GM13977 (cell line): ENCODE data around the gene GTF3C2.

ENCODE experiments used
- DNase-seq: peaks from one replicate; pipeline ENCODE4 v3.0.0; 2012; ENCODE audit warnings: low spot score
- CTCF ChIP-seq: IDR thresholded peaks from 2 replicates; pipeline ENCODE4 v1.5.1; 2012; ENCODE audit warnings: mild to moderate bottlenecking, control low read depth; ENCODE audit not compliant: insufficient read depth; ENCODE audit errors: extremely low read depth, missing control alignments
- in situ Hi-C: fragments of 300-500 bp; cut with MboI; formaldehyde crosslinking; loops from one replicate; pipeline ENCODE4 v1.12.0; 2022; ENCODE audit warnings: low sequenced_read_pairs, low pct_unique_long_range_greater_than_20kb, mixed read lengths, inconsistent platforms; ENCODE audit not compliant: unreplicated experiment

Gene GTF3C2

GRCh38 chr2:27381577-27382181 lies 25.1 kb upstream of the GTF3C2 start:
- in situ Hi-C loops, result no loop called here
- TF ChIP-seq CTCF, result no peak
- DNase-seq, result no peak

GRCh38 chr2:27380626-27381545 lies 24.3 kb upstream of the GTF3C2 start, which contains the start of gene ZNF513:
Gene ZNF513 (minus strand): TSS chr2:27380734. CDS start chr2:27380526, 208 bp downstream.
- no peak for TF ChIP-seq CTCF
- peak; percentile 94 for DNase-seq
- in situ Hi-C loops, result no loop called here

- peak; percentile 45 for DNase-seq
- in situ Hi-C loops, result no loop called here
- no peak for TF ChIP-seq CTCF
Observed at GRCh38 chr2:27379836-27380625, 23.5 kb upstream of the GTF3C2 start.

- TF ChIP-seq CTCF, result no peak
- no peak for DNase-seq
- in situ Hi-C loops, result no loop called here
Observed at GRCh38 chr2:27379383-27379835, 22.8 kb upstream of the GTF3C2 start.

- in situ Hi-C loops, result no loop called here
- TF ChIP-seq CTCF, result no peak
- no peak for DNase-seq
Observed at GRCh38 chr2:27378809-27379290, 22.3 kb upstream of the GTF3C2 start.
